Peyer's patch (tissue), 4 donors: ENCODE data around the gene CCDC85C. TPM values are rescaled to one million over a fixed set of nuclear protein-coding genes. Genes with fewer than 3 reads are reported as not detected.
A peak's percentile ranks its signal among the peaks of the same experiment; 100 is the strongest.

ENCODE experiments used
- DNase-seq, 3 donors: peaks; one replicate each; pipeline ENCODE4 v3.0.0-alpha.2; 2017 to 2019
- H3K27ac ChIP-seq, 4 donors: fragments of 200-600 bp; sonication (generic); one replicate each; pipeline ENCODE4 v1.5.1; 2016 to 2019
- H3K27me3 ChIP-seq, 2 donors: fragments of 200-600 bp; sonication (generic); one replicate each; pipeline ENCODE4 v1.5.1; 2019
- H3K36me3 ChIP-seq, 3 donors: fragments of 200-600 bp; sonication (generic); one replicate each; pipeline ENCODE4 v1.5.1; 2016 to 2019
- H3K4me1 ChIP-seq, 4 donors: fragments of 200-600 bp; sonication (generic); one replicate each; pipeline ENCODE4 v1.5.1; 2016 to 2019
- H3K4me3 ChIP-seq, 4 donors: fragments of 200-600 bp; sonication (generic); 1 replicate in 3 of 4; 2 replicates in 1 of 4; pipeline ENCODE4 v1.5.1; 2016 to 2019; ENCODE audit warnings: mild to moderate bottlenecking in 1 of 4
- H3K9me3 ChIP-seq, 4 donors: fragments of 200-600 bp; sonication (generic); one replicate each; pipeline ENCODE4 v1.5.1; 2016 to 2019; ENCODE audit warnings: mild to moderate bottlenecking in 1 of 4
- CTCF ChIP-seq, 6 experiments: fragments of 450-650 bp in 4 of 6; fragments of 200-600 bp in 2 of 6; sonication (generic) in 1 of 6; IDR thresholded peaks; one replicate each; pipeline ENCODE4 v1.5.1; 2017 to 2019; ENCODE audit warnings: antibody characterized with exemption in 6 of 6, mild to moderate bottlenecking in 3 of 6, moderate library complexity in 1 of 6
- POLR2A ChIP-seq, 2 donors: fragments of 450-650 bp; IDR thresholded peaks; one replicate each; pipeline ENCODE4 v1.5.1; 2017; ENCODE audit warnings: antibody characterized with exemption in 2 of 2, mild to moderate bottlenecking in 2 of 2, moderate library complexity in 2 of 2
- total RNA-seq, 4 donors: library from RNA; depleted of rRNA; stranded (reverse); fragments of >200 nt; gene quantifications; one replicate each; pipeline ENCODE4 v1.1.0, GENCODE V29; 2016

The CCDC85C gene
- total RNA-seq, 4 donors from 2014 or later: 19.8 to 98.1 (median 78.8) TPM

- Histone ChIP-seq H3K4me1 (peaks cover 0 to 24% (median 7%) of the 10 kb centered on the region in 4 donors), H3K27me3 (no peaks in the 10 kb centered on the region), H3K4me3 (no peak overlapping the region), H3K36me3 (no peaks in the 10 kb centered on the region), H3K9me3 (no peaks in the 10 kb centered on the region), H3K27ac (no peak overlapping the region)
- TF ChIP-seq CTCF (IDR thresholded peaks at IDR 0.05) (no peak), POLR2A (IDR thresholded peaks at IDR 0.05) (no peak)
- no peak for DNase-seq
Measured at GRCh38 chr14:99608591-99608990, 4.6 kb upstream of the CCDC85C start.

- DNase-seq: no peak
- TF ChIP-seq CTCF (IDR thresholded peaks at IDR 0.05): no peak
- no peak for TF ChIP-seq POLR2A (IDR thresholded peaks at IDR 0.05)
- Histone ChIP-seq H3K4me3 (no peak overlapping the region), H3K27ac (no peak overlapping the region), H3K9me3 (no peaks in the 10 kb centered on the region), H3K36me3 (no peaks in the 10 kb centered on the region), H3K27me3 (no peaks in the 10 kb centered on the region), H3K4me1 (peaks cover 0 to 28% (median 9%) of the 10 kb centered on the region in 4 donors)
Measured at GRCh38 chr14:99606359-99606758, 2.4 kb upstream of the CCDC85C start.

- peak; percentile 25 to 44 for TF ChIP-seq POLR2A (IDR thresholded peaks at IDR 0.05)
- peak in 1 of 6 experiments; percentile 1 for TF ChIP-seq CTCF (IDR thresholded peaks at IDR 0.05)
- DNase-seq: peak; percentile 67 to 90 (median 80)
- Histone ChIP-seq H3K27me3 (no peaks in the 10 kb centered on the region), H3K4me3 (peak overlapping the region; percentile 66 to 90 (median 74)), H3K4me1 (peaks cover 0 to 37% (median 9%) of the 10 kb centered on the region in 4 donors), H3K27ac (peak overlapping the region; percentile 84 to 91 (median 88)), H3K9me3 (no peaks in the 10 kb centered on the region), H3K36me3 (no peaks in the 10 kb centered on the region)
Measured at GRCh38 chr14:99605299-99605961, 1.4 kb upstream of the CCDC85C start.

- H3K9me3 ChIP-seq: no peaks in the 10 kb centered on the region
- no peaks in the 10 kb centered on the region for H3K27me3 ChIP-seq
- peaks cover 0 to 43% (median 9%) of the 10 kb centered on the region in 4 donors for H3K4me1 ChIP-seq
- H3K36me3 ChIP-seq: no peaks in the 10 kb centered on the region
- TF ChIP-seq CTCF (IDR thresholded peaks at IDR 0.05) (no peak), POLR2A (IDR thresholded peaks at IDR 0.05) (no peak)
- peak overlapping the region; percentile 66 to 90 (median 74) for H3K4me3 ChIP-seq
- no peak for DNase-seq
- H3K27ac ChIP-seq: peak overlapping the region; percentile 84 to 91 (median 88)
Measured at GRCh38 chr14:99604766-99605298, 825 bp upstream of the CCDC85C start.

- Histone ChIP-seq H3K27ac (peak overlapping the region; percentile 84 to 91 (median 88)), H3K36me3 (no peaks in the 10 kb centered on the region), H3K4me1 (peaks cover 0 to 48% (median 9%) of the 10 kb centered on the region in 4 donors), H3K9me3 (no peaks in the 10 kb centered on the region), H3K27me3 (no peaks in the 10 kb centered on the region), H3K4me3 (peak overlapping the region; percentile 66 to 90 (median 74))
- TF ChIP-seq CTCF (IDR thresholded peaks at IDR 0.05) (no peak), POLR2A (IDR thresholded peaks at IDR 0.05) (peak in 1 of 2 donors; percentile 50)
- DNase-seq: peak; percentile 88 to 97 (median 97)
Measured at GRCh38 chr14:99604278-99604765, 315 bp upstream of the CCDC85C start.
